Fibroblast of peridontal ligament (primary cell): Measurements from ENCODE around the gene TSPAN9.

Experiments used
- DNase-seq: peaks from one replicate; pipeline ENCODE4 v3.0.0-alpha.2; 2010; ENCODE audit errors: extremely low read depth

TSPAN9 gene

DNA sequence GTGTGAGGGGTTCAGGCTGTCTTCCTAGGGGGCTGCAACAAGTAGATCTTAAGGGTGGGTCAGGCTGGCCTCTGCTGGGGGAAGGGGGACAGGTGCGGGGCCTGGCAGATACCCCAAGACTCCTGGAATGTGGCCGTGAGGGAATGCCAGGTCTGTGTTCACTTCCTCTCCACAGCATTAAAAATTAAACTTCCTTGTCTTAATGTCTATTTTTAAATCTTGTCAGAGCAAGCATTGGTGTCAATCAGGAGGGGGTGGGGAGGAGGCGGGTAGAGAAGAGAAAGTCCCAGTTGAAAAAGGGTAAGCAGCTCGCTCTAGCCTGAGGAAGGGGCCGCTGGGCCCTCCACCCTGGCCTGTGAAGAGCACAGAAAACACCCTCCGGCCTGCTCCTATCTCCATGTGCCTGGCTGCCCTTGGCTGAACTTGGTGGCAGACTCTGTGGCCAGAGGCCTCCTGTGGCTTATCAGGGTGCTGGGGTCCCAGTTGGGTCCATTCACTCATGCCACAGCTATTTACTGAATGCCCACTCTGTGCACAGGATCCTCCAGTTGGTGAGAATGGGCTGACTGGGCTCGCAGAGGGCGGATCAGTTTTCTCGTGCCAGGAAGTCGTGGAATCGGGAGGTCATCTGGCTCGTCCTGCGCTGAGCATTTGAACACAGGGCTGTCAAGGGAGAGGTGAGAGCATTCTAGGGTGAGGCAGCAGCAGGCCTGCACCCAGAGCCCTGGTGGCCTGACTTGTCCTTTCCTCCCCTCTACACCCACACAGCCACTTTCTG, 128.8 kb downstream of the TSPAN9 start:
- DNase-seq, result no peak

- no peak for DNase-seq
Observed at GRCh38 chr12:3206536-3207072, 129.4 kb downstream of the TSPAN9 start.

DNA sequence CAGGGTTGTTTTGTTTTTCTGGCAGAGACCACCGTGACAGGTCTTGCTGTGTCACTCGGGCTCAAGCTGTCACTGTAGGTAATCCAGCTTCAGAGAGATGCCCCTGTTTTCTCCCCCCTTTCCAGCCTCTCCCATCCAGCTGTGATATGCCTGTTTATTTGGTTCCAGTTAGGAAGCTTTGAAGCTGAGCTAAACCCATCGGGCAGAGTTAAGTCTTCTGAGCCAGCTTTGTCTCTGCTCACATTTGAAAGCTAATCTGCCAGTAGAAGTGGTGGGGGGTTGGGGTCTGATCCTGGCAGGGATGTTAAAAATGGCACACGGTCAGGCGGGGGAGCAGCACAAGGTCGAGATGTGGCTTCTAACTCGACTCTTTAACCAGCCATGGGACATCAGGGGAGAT, 130.0 kb downstream of the TSPAN9 start:
- no peak for DNase-seq

DNA sequence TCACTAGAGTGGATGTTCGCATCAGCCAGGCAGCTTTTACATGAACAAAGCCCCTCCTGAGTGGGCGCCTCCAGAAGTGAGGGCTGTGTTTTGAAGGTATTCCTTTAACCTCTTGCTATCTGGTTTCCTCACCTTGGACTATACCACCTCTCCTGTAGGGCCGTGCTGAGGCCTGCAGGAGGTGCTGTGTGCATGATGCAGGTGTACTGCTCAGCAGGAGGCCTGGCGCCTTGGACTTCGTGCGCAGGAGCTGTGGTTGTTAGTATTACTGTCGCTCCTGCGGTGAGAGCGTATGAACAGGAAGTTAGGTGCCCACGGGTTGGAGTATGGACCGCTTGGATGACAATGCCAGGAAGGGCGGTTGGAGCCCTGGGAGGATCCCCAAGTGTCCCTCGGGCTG, 130.7 kb downstream of the TSPAN9 start:
- DNase-seq, result no peak

DNA sequence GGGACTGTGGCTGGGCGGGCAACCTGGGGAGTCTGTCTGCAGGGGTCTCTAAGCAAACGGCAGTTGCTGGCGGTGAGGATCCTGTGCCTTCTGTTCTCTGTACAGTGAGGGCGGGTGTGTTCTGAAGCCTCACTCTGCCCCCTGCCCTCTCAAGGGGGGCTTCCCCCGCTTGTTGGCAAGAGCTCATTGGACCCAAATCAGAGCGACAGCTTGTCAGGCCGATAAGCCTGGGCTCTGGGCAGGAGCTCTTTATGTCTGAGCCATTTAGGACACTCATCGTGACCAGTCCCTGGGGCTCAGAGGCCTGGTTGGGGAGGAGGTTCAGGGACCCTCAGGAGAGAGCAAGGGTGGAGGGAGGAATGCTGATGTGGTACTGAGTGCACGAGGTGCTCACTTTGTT, 136.0 kb downstream of the TSPAN9 start:
- DNase-seq, result no peak

GRCh38 chr12:3213768-3214167, 136.6 kb downstream of the TSPAN9 start:
- no peak for DNase-seq

GRCh38 chr12:3214526-3215365, 137.6 kb downstream of the TSPAN9 start:
- DNase-seq, result no peak

GRCh38 chr12:3215410-3215975, 138.3 kb downstream of the TSPAN9 start:
- no peak for DNase-seq

- DNase-seq, result no peak
Observed at GRCh38 chr12:3216097-3216496, 138.9 kb downstream of the TSPAN9 start.

DNA sequence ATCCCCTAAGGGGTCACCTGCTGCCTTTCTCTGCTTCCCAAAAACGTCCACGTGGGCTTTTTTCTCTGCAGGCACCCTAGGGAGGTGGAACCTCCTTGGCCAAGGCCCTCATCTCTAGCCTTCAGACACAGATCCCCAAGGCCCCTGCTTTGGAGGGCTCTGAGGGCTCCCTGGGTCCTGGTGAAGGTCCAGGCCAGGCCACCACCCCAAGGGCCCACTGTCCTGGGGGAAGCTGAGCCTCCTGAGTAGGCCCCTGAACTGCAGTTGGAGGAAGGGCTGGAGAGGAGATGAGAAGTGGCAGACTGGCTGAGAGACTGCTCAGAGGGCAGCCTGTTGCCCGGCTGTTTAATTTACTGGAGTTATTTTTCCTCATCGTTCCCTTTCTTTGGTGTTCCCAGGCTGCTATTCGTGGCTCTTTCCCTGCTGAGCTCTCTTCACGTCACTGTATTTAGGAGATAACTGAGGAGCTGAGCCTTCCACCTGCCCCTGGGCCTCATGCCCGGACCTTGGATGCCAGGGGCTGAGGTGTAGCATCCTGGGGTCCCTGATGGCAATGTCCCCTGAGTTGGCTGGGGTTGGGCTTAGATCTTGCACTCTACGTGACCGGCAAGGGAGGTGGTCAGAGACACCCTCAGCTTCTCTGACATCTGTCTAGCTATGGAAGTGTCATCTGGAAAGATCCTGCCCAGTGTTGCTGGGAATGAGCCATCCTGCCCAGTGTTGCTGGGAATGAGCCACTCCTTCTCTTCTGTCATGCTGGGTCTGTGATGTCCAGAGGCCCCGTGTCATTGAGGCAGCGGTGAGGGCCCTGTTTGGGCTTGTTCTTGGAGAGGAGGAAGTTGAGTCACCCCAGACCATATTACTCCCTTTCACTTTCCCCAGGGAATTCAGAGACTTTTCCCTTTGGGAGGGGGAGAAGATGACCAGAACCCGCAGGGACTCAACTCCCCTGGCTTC, 139.8 kb downstream of the TSPAN9 start:
- DNase-seq, result peak; percentile 28

DNA sequence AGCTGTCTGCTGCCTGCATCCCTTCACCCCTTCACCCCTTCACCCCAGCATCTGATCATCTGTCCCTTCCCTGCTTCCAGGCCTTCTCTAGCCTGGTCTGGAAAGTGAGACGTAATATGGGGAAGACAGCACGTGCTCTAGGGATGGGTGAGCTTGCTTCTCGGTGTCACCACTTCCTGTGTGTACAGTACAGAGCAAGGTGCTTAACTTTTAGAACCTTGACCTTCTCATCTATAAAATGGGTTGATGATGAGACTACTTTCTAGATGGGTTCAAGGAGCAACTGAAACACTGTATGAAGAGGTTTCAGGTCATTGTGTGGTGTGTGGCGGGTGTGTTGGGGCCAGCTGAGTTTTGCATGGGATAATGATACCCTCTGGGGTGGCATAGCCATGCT, 140.5 kb downstream of the TSPAN9 start:
- DNase-seq, result no peak

DNA sequence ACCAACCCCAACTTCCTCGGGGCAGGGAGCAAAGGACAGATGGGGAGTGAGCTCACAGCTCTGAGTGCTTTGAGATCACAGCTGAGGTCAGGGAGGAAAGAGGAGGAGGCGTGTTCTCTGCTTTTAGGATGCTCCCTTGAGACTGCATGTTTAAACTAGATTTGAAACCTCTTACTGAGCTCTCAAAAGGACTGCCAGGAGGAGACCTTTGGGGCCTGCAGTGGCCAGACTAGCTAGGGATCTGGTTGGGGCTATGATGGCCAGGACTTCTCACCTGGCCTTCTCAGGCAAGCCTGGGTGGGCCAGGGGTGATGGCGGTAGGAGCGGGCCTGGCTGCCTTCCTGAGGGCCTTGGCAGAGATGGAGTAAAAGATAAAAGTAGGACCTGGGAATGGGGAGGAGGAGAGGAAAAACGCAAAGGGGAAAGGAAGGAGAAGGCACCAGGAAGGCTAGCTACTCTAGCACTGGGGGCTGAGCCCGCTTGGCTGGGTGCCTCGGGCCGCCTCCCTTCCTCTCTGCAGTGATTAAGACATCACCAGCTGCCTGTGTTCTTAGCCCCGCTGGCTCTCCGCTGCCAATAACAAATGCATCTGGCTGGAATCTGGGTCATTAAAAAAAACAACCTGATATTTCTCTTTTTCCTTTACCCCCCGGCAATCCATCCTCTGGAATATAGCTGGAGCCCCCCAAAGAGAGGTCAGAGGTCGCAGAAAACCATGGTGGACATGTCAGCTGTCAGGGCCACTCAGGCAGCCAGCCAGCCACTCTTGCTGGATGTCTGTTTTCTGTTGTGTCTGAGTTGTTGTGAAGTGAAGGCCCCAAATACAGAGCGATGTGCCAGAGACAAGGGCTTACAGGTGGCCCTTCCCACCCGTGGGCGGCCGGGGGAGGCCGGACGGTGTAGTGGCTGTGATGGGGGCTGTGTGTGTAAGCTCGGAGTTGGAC, 141.3 kb downstream of the TSPAN9 start:
- peak; percentile 78 for DNase-seq

- no peak for DNase-seq
Observed at GRCh38 chr12:3219233-3219632, 142.1 kb downstream of the TSPAN9 start.

DNA sequence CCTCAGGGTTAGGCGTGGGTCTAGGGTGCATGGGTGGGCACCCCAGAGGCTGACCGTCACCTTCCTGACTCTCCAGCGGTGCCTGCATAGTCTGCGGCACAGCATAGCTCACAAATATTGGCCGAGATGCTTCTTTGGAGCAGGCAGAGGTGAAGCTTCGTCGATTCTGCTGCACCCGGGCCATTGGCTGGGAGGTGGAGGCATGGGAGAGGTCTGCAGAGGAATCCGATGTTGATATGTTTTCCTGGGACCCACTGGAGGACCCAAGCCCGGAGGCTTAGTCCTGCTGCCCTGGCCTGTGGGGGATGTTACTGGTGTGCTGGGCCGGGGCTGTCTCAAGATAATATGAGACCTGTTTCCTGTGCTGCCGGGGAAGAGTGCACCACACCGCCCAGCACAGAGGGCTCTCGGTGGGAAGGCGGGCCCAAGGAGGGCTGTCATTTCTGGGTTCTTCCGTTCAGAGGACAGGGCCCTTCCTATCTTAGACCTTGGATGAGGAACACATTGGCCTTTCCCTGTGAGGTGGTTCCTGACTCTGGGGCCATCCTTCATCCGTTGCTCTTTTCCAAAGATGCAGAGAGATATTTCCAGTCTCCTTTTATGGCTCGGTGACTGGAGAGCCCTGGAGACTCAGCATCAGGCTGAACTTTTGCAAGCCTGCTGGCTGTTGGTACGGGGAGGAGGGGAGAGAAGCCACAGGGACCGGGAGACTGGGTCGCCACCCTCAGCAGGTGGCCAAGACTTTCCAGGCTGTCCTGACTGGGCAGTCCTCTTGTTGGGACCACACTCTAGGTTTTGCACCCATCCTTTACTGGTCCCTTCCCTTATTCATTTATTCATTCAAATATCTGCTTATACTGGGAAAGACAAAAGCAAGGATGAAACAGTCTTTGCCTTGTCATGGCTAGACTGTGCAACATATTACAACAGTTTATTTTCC, 143.5 kb downstream of the TSPAN9 start:
- DNase-seq, result no peak

- no peak for DNase-seq
Observed at GRCh38 chr12:3222306-3222705, 145.1 kb downstream of the TSPAN9 start.

GRCh38 chr12:3222979-3223378, 145.8 kb downstream of the TSPAN9 start:
- no peak for DNase-seq

- no peak for DNase-seq
Observed at GRCh38 chr12:3223601-3224529, 146.7 kb downstream of the TSPAN9 start.

- DNase-seq, result no peak
Observed at GRCh38 chr12:3224530-3224903, 147.3 kb downstream of the TSPAN9 start.
